Sciatic nerve (tissue), 2 donors: ENCODE measurements around the gene DPYSL4. TPM values are rescaled to one million over a fixed set of nuclear protein-coding genes. Genes with fewer than 3 reads are reported as not detected.

Experiments used
- ATAC-seq: fragments of 200-7000 bp; cut with Tn5 transposase; one replicate; pipeline ENCODE4 v1.9.1; 2020; ENCODE audit warnings: mild to moderate bottlenecking, moderate library complexity
- DNase-seq: peaks from one replicate; pipeline ENCODE4 v3.0.0-alpha.2; 2020; ENCODE audit warnings: low spot score
- intact Hi-C: fragments of 100-400 bp; cut with DNase I; formaldehyde crosslinking; loops from one replicate; pipeline ENCODE4 v1.14.2; 2022
- total RNA-seq: library from RNA; stranded (reverse); fragmentation: NEBNext Ultra II Directional; extraction: Animal tissue kit (Norgen Biotek cat#: 25700); gene quantifications from one replicate; pipeline ENCODE4 v1.2.1, GENCODE V29; 2021
- donor health status: DM: no; HTN: no; CAD: no.
- donor health status: DM: no; HTN: no; CAD: no.

DPYSL4 gene
- total RNA-seq, 1 donor from 2014 or later = 0.31 TPM

- no peak for DNase-seq
- no peak for ATAC-seq
- intact Hi-C loops = no loop called here
Measured at GRCh38 chr10:132200344-132201110, 13.8 kb downstream of the DPYSL4 start.

GRCh38 chr10:132201111-132201969 is 14.6 kb downstream of the DPYSL4 start:
- intact Hi-C loops = no loop called here
- no peak for ATAC-seq
- no peak for DNase-seq

- DNase-seq (no peak), ATAC-seq (no peak)
- intact Hi-C loops = no loop called here
Measured at GRCh38 chr10:132202070-132202970, 15.6 kb downstream of the DPYSL4 start.

GRCh38 chr10:132203256-132204077 is 16.7 kb downstream of the DPYSL4 start:
- intact Hi-C loops = no loop called here
- DNase-seq (no peak), ATAC-seq (no peak)

- ATAC-seq = no peak
- intact Hi-C loops = no loop called here
- DNase-seq = no peak
Measured at GRCh38 chr10:132204078-132204780, 17.5 kb downstream of the DPYSL4 start.

- ATAC-seq (no peak), DNase-seq (no peak)
- intact Hi-C loops = no loop called here
Measured at GRCh38 chr10:132204781-132205473, 18.2 kb downstream of the DPYSL4 start.

- no peak for DNase-seq
- ATAC-seq = no peak
- intact Hi-C loops = no loop called here
Measured at GRCh38 chr10:132205650-132206376, 19.1 kb downstream of the DPYSL4 start.

- ATAC-seq (no peak), DNase-seq (no peak)
- intact Hi-C loops = no loop called here
Measured at GRCh38 chr10:132206377-132206745, 19.6 kb downstream of the DPYSL4 start.

- ATAC-seq = no peak
- intact Hi-C loops = no loop called here
- DNase-seq = no peak
Measured at GRCh38 chr10:132206806-132207535, 20.2 kb downstream of the DPYSL4 start.

- ATAC-seq (no peak), DNase-seq (no peak)
- intact Hi-C loops = no loop called here
Measured at GRCh38 chr10:132207536-132208461, 21.1 kb downstream of the DPYSL4 start.

GRCh38 chr10:132208462-132209050 is 21.8 kb downstream of the DPYSL4 start:
- no peak for DNase-seq
- no peak for ATAC-seq
- intact Hi-C loops = no loop called here

- intact Hi-C loops = no loop called here
Measured at GRCh38 chr10:132209130-132209529, 22.4 kb downstream of the DPYSL4 start.

GRCh38 chr10:132209978-132210530 is 23.3 kb downstream of the DPYSL4 start:
- no peak for DNase-seq
- intact Hi-C loops = no loop called here
- no peak for ATAC-seq

More at GRCh38 chr10:132209130-132209529, 22.4 kb downstream of the DPYSL4 start:
- DNase-seq = no peak
- ATAC-seq = no peak

GRCh38 chr10:132210766-132211165 is 24.0 kb downstream of the DPYSL4 start:
- DNase-seq = no peak
- intact Hi-C loops = no loop called here
- ATAC-seq = no peak
